HUDEP-2 (cell line): Measurements from ENCODE around the gene RAPGEF5.
A peak's percentile ranks its signal among the peaks of the same experiment; 100 is the strongest.

Experiments
- DNase-seq, 76 experiments: peaks; one replicate each; lab custom pipeline; 2025; ENCODE audit not compliant: unreplicated experiment in 76 of 76; lab: John Stamatoyannopoulos, UW

Gene RAPGEF5

GRCh38 chr7:22129819-22130580 lies 227.0 kb downstream of the RAPGEF5 start:
- DNase-seq = no peak

GRCh38 chr7:22129166-22129565 lies 227.8 kb downstream of the RAPGEF5 start:
- DNase-seq = no peak

- no peak for DNase-seq
Observed at GRCh38 chr7:22128528-22128920, 228.4 kb downstream of the RAPGEF5 start.

GRCh38 chr7:22127835-22128527 lies 229.0 kb downstream of the RAPGEF5 start:
- DNase-seq = no peak

- no peak for DNase-seq
Observed at GRCh38 chr7:22125436-22125835, 231.5 kb downstream of the RAPGEF5 start.

- DNase-seq = no peak
Observed at GRCh38 chr7:22124941-22125340, 232.0 kb downstream of the RAPGEF5 start.

GRCh38 chr7:22123139-22123538 lies 233.8 kb downstream of the RAPGEF5 start:
- DNase-seq = peak in 68 of 76 experiments; percentile 3 to 68 (median 42)

- no peak for DNase-seq
Observed at GRCh38 chr7:22121702-22122474, 235.1 kb downstream of the RAPGEF5 start.

- DNase-seq = no peak
Observed at GRCh38 chr7:22120391-22121053, 236.4 kb downstream of the RAPGEF5 start.

- no peak for DNase-seq
Observed at GRCh38 chr7:22117222-22117621, 239.7 kb downstream of the RAPGEF5 start.

- no peak for DNase-seq
Observed at GRCh38 chr7:22116451-22117030, 240.4 kb downstream of the RAPGEF5 start.

GRCh38 chr7:22115689-22116088 lies 241.3 kb downstream of the RAPGEF5 start:
- no peak for DNase-seq

- DNase-seq = no peak
Observed at GRCh38 chr7:22114440-22114981, 242.4 kb downstream of the RAPGEF5 start.

- no peak for DNase-seq
Observed at GRCh38 chr7:22113041-22113440, 243.9 kb downstream of the RAPGEF5 start.

GRCh38 chr7:22111661-22112060 lies 245.3 kb downstream of the RAPGEF5 start:
- DNase-seq = no peak

- peak in 1 of 76 experiments; percentile 6 for DNase-seq
Observed at GRCh38 chr7:22110881-22111280, 246.1 kb downstream of the RAPGEF5 start.

- DNase-seq = peak in 67 of 76 experiments; percentile 4 to 82 (median 57)
Observed at GRCh38 chr7:22110227-22110839, 246.6 kb downstream of the RAPGEF5 start.

GRCh38 chr7:22109761-22110160 lies 247.2 kb downstream of the RAPGEF5 start:
- peak in 30 of 76 experiments; percentile 1 to 45 (median 15) for DNase-seq

- DNase-seq = no peak
Observed at GRCh38 chr7:22108151-22108845, 248.7 kb downstream of the RAPGEF5 start.
